Activated CD4-positive, alpha-beta T cell treated with anti-CD3 and anti-CD28 coated beads for 4 hours (primary cell): Measurements from ENCODE around the gene CYSTM1.

Experiments
- DNase-seq, 2 donors: peaks; one replicate each; pipeline ENCODE4 v3.0.0-alpha.2; 2020

The CYSTM1 gene

DNA sequence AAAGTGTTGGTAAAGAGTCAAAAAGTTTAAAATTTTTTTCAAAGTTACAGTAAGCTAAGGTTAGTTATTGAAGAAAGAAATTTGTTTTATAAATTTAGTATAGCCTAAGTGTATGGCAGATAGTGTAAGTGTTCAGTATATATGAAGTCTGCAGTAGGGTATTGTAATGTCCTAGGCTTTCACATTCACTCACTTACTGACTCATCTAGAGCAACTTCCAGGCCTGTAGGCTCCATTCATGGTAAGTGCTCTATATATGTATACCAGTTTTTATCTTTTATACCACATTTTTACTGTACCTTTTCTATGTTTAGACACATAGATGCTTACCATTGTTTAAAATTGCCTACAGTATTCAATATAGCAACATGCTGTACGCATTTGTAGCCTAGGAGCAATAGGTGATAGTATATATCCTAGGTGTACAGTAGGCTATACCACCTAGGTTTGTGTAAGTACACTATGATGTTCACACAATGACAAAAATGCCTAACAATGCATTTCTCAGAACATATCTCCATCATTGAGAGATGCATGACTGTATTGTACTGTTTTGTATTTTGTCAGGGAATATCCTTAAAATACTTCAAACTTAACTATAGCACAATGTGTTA, 38.5 kb downstream of the CYSTM1 start:
- DNase-seq: no peak

DNA sequence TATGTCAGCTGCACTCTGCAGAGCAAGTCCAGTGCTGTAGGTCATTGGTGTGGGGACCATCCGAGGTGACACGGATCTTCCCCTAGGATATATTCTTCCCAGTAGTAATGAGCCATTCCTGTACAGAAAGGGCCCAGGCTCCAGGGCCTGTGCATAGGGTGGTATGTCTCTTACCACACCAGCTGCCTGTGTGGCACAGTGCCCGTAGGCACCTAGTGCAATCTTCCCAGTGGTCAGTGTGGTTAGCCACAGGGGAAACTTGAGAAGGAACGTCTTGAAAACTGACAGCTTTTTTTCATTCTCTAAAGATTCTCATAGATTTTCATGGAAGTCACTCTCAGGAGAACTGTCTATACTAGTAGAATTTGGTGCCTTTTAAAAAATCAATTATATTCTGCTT, 39.8 kb downstream of the CYSTM1 start:
- no peak for DNase-seq

DNA sequence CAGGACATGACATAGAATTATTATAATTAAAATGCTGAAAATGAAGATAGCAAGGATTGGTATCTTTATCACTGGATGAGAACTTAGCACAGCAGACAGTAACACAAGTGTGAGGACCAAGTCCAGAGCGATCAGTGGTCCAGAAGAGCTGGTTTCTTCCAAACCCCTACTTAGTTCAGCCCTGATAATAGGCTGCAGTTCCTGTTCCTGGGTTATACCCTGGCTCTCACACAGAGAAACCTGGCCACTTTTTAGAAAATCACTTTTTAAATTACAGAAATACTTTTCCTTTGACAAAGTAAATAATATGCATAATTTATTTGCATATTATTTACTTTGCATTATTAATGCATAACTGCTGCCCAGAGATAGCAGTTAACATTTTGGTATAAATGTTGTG, 40.3 kb downstream of the CYSTM1 start:
- DNase-seq: no peak

DNA sequence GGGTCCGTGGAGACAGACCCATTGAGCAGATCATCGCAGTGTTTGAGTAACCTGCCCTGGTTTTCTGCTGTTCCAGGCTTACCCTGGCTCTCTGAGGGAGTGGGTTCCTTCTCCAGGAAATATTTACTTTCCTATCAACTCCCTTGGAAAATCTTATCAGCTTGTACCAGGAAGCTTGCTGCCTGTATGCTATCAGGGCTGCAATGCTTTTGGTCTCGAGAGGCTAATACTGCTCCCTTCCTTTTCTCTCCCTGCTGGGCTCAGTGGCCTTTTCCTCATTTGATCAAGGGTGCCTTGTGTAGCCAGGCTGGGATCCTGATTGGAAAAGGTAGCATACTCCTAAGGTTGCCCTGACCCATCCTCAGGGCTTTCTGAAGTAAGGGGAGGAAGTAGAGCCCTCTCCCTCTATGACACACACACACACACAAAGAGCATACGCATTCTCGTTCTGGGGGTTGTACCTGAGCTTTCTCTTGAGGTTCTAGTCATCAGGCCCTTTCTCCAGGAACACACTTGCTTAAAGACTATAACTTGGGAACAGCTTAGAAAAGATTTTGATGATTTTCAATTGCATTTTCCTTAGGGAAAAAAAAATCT, 41.6 kb downstream of the CYSTM1 start:
- DNase-seq: no peak

DNA sequence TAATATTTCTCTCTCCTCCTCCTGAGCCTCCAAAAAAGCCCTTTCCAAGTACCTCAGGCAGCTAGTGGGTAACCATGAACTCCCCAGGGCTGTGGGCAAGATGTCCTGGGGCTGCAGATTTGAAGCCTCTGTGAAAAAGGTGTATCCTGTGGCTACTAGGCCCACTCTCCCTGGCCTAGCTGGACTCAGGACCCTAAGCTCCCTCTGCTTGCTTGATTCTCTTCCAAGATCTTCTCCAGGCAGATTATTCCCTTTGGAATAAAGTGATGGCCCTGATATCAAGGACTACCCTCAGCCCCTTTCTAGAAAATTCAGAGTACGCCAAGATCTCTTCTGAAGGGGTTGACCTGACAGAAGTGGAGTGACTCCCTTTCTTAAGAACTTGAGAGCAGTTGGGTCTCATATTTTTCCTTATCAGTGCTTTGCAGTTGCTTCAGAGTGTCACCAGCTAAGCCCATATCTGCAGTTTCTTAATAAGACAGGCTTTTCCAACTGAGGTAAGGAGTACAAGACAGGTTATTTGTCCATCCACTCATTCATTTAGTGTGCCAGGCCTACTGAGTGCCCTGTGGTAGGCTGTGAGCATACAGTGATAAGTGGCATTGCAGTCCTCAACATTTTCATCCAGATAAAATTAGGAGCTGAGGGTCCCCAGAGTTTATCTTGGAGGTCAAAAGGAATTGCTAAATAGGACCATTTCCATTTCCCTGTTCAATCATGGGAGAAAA, 42.5 kb downstream of the CYSTM1 start:
- no peak for DNase-seq

DNA sequence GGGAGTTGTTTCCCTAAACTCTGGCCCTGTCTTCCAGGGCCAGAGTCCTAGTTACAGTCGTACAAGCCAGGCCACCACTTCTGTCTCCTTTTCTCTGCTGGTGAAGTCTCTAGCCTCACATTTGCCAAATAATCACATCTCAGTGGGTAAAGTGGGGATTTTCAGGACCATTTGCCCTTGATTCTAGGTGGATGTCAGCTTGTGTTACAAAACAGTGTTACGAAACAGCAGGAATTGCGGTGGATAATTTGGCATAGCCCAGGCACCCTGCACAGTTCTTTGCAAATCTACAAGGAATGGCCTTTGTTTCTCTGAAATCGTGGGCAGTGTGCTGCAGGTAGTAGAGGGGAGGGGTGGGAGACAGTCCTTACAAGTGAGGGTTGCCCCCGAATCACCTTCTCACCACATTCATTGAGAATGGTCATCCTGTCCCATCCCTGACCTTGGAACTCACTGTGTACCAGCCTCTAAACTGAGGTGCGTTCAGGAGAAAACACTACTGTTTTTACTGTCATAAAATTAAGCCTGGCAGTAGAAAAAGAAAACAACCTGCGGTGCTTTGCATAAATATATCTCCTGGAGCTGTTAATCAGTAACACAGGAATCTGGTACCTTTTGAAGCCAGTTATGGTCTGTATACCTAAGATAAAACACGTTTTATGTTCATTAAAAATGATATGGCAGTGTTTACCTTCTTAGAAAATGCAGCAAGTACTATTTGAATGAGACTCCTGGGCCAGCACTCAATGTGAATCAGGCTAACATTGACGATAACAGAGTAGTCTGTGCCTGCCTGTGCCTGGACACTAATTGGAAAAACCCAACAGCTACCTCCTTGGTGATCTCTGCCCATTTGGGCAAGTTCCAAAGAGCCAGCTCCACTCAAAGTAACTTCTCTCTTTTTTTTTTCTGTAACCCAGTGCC, 44.3 kb downstream of the CYSTM1 start:
- no peak for DNase-seq

DNA sequence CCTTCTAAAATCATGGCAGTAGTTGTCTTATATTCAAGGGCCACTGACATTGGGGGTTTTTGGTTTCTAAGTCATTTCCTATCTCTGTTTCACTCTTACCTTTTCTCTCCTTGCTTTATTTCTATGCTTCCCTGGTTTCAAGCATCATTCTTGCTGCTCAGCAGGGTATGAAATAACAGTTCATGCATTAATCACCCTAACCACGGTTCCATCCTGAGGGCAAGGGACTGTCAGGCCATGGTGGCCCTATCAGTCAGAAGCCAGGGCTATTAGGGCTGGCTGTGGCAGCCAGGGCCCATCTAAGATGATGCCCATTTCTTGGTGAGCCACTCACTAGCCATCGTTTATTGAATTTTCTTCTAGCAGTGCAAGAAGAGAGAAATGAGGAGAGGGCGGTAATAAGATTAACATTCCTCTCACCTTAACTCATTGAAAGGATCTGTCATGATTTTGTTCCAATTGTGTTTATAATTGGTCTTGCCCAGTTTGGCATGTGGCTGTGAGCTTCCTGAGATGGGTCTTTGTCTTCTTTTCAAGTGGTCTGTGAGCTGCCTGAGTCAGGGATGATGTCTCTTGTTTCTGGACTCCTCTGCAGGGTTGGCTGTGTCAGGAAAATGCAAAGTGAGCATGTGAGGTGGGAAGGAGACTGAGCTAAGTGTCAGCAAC, 45.2 kb downstream of the CYSTM1 start:
- no peak for DNase-seq

DNA sequence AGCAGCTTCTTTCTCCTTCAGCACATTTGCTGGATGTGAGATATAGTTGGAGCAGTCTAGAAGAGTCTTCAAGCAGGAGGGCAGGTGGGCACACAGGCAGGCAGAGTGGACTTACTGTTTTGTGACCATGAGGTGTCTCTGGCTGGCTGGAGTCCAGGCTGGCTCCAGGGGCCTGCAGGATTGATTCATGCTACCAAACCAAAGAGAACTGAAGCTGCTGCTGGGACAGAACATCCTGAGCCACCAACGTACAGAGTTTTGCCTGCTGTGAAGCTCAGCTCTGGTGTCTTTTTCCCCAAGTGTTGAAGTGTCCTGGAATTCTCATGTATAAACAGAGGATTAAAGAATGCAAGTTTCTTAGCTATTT, 45.7 kb downstream of the CYSTM1 start:
- DNase-seq: no peak

DNA sequence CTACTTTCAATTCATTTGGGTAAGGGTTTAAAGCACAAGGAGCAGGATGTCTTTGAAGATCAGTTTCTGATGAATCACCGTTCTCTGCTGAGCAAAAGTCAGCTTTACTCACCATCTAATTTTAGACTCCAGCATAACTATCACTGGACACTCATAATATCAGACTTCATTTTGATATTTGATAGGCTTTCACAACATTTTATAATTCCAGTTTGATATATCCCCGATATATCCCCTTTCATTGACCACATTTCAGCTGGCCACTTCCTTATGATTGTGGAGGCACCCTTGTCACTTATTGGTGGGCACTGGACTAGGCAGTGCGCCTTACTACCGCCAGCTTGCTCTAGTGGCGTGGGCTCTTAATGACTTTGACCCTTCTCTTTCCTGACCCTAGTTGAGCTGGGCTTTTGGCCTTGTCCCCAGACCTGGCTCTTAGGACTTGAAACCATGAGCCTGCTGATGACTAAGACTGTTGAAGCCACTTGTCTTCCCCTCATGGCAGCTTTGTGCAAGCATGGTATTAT, 46.8 kb downstream of the CYSTM1 start:
- DNase-seq: no peak

DNA sequence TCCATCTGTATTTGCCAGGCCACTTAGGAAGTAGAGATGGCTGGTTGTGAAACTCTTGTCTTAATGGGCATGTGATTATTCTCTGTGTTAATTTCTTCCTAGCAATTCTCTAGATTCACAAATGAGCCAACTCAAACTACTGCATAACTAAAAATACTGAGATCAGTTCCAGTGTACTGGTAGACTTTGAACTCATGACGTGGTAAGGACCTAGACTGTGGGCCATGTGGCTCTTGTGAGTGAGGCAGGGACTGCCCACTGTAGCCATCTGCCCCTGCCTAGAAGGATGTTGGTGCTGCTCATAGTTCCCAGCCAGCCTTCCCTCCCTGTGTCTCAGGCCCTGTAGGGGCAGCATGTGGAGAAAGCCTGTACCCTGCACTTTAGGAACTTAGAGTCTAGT, 47.4 kb downstream of the CYSTM1 start:
- DNase-seq: no peak

DNA sequence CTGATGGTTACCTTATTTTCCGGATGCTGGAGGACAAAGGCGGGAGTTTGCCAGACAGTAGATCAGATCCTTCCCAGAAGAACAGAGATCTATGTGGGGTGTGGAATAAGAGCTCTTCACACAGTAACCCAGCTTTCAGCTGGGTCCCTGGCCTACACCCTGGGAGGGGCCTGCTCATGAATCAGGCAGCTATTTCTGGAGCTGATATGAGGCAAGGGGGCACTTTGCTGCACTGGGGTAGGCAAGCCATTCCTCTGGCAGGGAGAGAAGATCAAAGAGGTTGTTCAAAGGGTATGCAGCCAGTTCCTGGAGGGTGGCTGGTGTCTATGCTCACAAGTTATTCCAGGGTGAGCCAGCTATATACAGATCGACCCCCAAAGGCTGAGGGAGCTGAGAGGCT, 48.6 kb downstream of the CYSTM1 start:
- no peak for DNase-seq

DNA sequence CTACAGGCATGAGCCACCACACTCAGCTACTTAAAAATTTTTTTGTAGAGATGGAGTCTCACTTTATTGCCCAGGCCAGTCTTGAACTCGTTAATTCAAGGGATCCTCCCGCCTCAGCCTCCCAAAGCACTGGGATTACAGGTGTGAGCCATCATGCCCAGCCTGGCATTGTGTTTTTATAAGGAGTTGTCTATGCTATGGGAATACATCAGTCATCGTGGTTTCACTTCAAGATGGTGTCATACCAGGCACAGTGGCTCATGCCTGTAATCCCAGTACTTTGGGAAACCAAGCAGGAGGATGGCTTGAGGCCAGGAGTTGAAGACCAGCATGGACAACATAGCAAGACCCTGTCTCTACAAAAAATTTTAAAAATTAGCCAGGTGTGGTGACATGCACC, 49.7 kb downstream of the CYSTM1 start:
- no peak for DNase-seq

DNA sequence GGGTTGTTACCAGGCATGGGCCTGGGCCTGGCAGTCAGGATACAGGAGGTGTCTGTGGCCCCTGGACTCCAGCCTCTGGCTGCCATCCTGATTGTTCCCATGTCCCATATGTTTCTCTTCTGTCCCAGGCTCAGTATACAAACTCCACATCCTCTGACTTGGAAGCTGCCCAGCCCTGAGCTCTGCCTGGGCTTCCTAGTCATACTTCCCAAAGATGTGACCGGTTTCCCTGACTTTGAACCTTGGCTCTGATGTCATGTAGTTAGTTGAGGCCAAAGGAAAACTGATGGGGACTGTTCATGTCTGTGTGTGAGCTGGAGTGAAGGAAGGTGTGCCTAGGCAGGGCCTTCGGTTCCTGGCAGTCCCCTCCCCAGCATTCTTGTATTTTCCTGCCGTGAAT, 50.4 kb downstream of the CYSTM1 start:
- DNase-seq: no peak

DNA sequence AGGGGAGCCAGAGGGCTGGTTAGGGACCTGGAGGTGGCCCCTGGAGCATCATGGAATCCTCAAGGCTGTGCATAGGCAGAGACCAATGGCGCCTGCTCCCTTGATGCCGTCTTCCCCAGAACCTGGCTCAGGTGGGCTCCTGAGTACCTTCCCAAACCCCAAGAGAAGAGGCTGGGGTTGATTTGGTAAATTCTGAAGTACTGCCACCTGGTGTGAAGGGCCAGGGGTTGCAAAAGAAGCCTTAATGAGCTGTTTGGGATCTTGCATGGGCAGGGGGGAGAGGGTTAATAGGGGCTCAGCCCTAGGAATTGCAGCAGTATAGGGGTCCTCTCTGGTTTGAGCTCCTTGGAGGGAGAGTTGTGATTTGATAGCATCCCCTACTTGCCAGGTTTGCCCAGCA, 52.1 kb downstream of the CYSTM1 start:
- no peak for DNase-seq

DNA sequence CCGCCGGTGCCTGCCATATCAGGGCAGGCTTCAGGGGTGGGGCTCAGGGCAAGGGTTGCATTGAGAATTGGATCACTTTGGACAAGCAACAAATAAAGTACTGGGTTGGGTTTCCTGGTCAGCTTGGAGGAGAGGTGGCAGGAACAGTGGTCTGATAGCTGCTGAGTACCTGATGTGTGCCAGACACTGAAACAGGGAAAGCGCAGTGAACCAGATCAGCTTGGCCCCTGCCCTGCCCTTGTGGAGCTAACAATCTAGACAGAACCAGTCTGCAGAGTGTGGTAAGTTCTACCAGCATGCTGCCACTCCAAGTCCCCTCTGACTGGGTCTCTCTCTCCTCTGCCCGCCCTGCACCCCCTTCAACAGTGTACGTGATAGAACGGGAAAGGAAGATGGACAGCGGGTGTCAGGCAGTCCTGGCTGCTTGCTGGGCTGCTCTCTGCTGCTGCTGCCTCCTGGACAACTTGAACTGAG, 53.4 kb downstream of the CYSTM1 start:
- no peak for DNase-seq

DNA sequence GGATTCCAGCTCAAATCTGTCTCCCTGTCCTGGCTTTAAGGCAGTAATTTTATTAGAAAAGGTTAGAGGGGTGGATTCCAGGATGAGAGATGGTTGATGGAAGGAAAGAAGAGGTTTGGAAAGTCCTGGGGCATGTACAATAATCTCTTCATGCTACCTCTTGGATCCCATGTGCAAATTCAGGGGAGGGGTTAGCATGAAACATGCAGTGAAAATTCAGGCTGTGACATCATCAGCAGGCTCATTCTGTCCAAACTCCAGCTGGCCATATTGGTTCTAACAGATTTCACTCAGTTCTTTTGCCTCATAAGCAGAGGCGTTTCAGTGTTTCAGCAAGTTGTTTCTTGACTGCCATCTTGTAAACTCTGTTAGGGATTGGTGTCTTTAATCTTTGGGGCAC, 55.4 kb downstream of the CYSTM1 start:
- no peak for DNase-seq

DNA sequence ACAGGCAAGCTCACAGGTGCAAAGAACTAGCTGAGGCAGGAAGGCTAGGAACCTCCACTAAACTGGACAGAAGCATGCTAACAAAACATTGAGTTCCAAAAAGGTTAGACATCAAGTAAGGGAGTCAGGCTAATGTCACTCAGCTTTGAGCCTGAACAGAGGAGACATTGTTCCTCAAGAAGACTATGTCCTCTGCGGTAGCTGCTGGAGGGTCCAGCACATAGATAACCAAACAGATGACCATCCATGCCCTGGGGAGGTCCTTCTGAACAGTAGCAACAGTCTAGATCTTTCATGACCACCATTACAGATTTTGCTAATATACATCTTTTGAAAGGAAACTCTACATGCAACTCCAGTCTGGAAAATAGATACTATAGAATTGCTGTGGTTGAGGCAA, 57.7 kb downstream of the CYSTM1 start:
- DNase-seq: no peak

DNA sequence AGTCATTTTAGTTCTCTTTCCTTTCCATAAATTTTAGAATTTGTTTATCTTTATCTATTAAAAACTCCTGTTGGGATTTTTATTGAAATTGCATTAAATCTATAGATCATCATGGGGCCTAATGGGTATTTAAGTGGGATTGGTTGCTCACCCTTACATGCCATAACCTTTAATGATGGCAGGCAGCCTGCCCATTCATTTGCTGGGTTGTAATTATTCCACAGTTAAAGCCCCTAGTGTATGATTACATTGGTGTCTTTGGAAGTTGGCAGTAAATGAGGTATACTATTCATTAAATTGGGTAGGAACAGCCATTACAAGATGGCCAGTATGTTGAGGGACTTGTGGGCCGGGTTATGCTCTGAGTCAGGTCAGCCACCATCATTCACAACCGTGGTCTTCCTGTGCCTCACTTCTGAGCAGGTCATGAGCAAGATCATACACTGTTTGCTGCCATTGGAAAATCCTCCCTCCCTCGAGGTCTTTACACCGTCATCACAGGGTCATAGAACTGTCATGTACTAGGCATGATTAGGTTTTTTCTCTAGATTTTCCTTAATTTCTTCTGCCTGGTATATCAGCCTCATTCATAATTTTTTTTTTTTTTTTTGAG, 59.5 kb downstream of the CYSTM1 start:
- no peak for DNase-seq

DNA sequence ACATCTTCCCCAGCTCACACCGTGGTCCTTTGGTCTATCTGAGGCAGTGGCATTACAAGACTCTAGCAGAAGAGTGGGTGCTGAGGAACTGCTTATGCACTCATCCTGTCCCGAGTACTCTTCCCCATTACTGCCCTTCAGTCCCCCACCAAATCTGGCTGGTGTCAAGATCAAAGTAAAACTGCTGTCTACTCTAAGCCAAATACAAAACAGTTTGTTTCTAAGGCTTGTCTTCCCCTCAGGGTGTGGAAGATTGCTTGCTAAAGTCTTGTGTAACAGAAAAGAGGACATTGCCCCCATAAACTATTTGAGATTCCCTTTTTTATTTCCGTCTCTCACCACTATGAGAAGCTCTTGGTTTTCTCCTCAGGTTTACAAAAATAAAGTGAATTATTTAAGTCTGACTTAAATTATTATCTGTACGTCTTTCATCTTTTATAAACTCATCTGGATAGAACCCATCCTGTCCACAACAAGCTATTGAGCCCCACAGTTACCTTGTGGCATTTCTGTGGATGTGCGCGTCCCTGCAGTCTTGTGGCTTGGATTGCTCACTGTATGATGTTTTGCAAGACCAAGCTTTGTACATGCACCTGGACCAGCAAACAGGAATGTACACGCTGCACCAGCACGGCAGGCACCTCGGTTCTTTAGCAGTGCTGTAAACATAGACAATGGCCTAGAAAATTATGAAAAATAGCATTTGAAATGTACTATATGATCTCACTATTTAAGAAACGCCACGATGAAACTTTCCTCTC, 61.0 kb downstream of the CYSTM1 start:
- no peak for DNase-seq

DNA sequence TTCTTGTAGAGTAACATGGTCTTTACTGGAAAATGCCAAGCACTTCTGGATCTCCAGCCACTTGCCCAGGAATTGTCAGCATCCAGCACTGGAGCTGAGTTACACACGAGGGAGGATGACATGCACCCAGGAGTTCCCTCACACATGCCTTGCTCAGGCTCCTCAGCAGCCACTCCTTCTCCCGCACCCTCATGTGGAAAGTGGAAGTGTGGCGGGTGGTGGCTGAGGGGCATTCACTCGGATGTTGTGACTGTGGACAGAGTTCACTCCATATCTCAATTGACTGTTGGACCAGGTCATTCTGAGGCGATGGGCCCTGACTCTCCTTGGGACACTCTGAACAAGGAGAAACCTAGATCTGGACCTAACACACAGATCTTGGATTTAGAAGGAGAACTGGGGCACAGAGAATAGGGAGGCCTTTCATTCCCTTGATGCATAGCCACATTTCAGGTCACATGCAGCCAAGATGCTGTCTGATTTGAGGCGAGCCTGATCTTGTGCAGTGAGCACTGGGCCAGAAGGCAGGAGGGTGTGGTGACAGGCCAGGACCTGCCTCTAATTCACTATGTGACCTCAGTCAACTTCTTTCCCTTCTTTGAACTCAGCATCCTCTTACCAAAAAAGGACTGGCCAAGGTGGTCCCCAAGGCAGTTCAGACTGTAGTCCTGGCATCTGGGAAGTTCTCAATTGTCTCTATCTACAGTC, 62.1 kb downstream of the CYSTM1 start:
- no peak for DNase-seq

DNA sequence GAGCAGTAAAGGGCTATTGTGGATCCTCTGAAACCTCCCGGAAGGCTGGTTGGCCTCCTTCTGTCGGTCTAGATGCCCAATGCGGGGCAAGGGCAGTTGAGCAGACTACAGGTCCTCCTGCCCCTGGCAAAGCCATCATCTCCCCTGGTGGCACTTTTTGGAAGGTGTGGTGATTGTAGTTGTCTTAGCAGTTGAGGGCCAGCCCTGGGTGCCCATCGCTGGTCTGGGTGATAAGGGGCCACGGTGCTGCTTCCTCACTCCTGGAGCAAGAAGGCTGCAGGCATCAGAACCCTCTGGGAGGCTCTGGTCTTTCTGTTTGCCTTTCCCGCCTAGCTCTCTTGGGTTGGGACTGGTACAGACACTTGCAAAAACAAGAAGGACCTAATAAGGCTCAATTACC, 63.8 kb downstream of the CYSTM1 start:
- no peak for DNase-seq
